Esophagus squamous epithelium (tissue), 4 donors: Measurements from ENCODE around the gene UNC5C.

Source experiments
- CTCF ChIP-seq, 6 experiments: fragments of 450-650 bp in 4 of 6; fragments of 200-600 bp in 2 of 6; sonication (generic) in 2 of 6; IDR thresholded peaks; one replicate each; pipeline ENCODE4 v1.5.1; 2016 to 2019; ENCODE audit warnings: antibody characterized with exemption in 6 of 6, mild to moderate bottlenecking in 4 of 6, moderate library complexity in 4 of 6
- POLR2A ChIP-seq, 4 donors: fragments of 450-650 bp; IDR thresholded peaks; one replicate each; pipeline ENCODE4 v1.6.1; 2017; ENCODE audit warnings: antibody characterized with exemption in 4 of 4, mild to moderate bottlenecking in 4 of 4, moderate library complexity in 3 of 4

- TF ChIP-seq POLR2A (IDR thresholded peaks at IDR 0.05) (no peak), CTCF (IDR thresholded peaks at IDR 0.05) (no peak)
Observed at GRCh38 chr4:95215043-95215442, 333.7 kb downstream of the UNC5C start.
